IMR-90 (cell line): ENCODE data around the gene NENF. TPM values are rescaled to one million over a fixed set of nuclear protein-coding genes. Genes with fewer than 3 reads are reported as not detected.

Source experiments
- ATAC-seq: fragments of 200-7000 bp; cut with Tn5 transposase; 2 replicates; pipeline ENCODE4 v1.9.1; 2020; ENCODE audit warnings: low read depth, mild to moderate bottlenecking, moderate library complexity
- BruUV-seq: library from RNA; stranded (reverse); fragments of 400-500 nt; replicated peaks from 2 replicates; lab custom pipeline; 2021; lab: Mats Ljungman, UMichigan
- CTCF ChIA-PET: fragments of 300-600 bp; formaldehyde crosslinking; extraction: SDS; loops from one replicate; lab custom pipeline; 2021; ENCODE audit warnings: antibody characterized with exemption; lab: Yijun Ruan, JAX
- POLR2A ChIA-PET: fragments of 300-600 bp; sonication (Branson Sonifier 250); formaldehyde crosslinking; loops from one replicate; lab custom pipeline; 2022; ENCODE audit warnings: antibody characterized with exemption; ENCODE audit not compliant: unreplicated experiment; lab: Charles Lee
- DNase-seq: peaks from one replicate; pipeline ENCODE4 v3.0.0; 2013
- H2AFZ ChIP-seq: replicated peaks from 2 replicates; pipeline ENCODE3; 2013; ENCODE audit warnings: low read length, mild to moderate bottlenecking; ENCODE audit not compliant: poor library complexity
- H2AK5ac ChIP-seq: 2 replicates; pipeline ENCODE4 v1.6.1; 2013; ENCODE audit warnings: low read depth, low read length, inconsistent platforms
- H2AK9ac ChIP-seq: replicated peaks from 2 replicates; pipeline ENCODE3; 2013; ENCODE audit warnings: mild to moderate bottlenecking, low read depth, low read length, moderate library complexity; ENCODE audit not compliant: poor library complexity
- H2BK120ac ChIP-seq: 2 replicates; pipeline ENCODE4 v1.6.1; 2013; ENCODE audit warnings: low read depth, low read length, inconsistent platforms
- H2BK15ac ChIP-seq: 3 replicates; pipeline ENCODE4 v1.6.1; 2013; ENCODE audit warnings: low read depth, low read length, inconsistent platforms
- H2BK20ac ChIP-seq: 2 replicates; pipeline ENCODE4 v1.6.1; 2013; ENCODE audit warnings: low read depth, mild to moderate bottlenecking, inconsistent platforms, low read length, moderate library complexity
- H2BK5ac ChIP-seq: 2 replicates; pipeline ENCODE4 v1.6.1; 2013; ENCODE audit warnings: mild to moderate bottlenecking, low read depth, low read length, inconsistent platforms; ENCODE audit not compliant: poor library complexity, severe bottlenecking
- H3K14ac ChIP-seq: replicated peaks from 2 replicates; pipeline ENCODE4 v1.6.1; 2013; ENCODE audit warnings: low read depth, low read length, inconsistent platforms
- H3K18ac ChIP-seq: 2 replicates; pipeline ENCODE4 v1.6.1; 2013; ENCODE audit warnings: low read depth, low read length, control low read depth
- H3K23ac ChIP-seq: 2 replicates; pipeline ENCODE4 v1.6.1; 2013; ENCODE audit warnings: low read depth, low read length, inconsistent platforms
- H3K27ac ChIP-seq: 2 replicates; pipeline ENCODE4 v1.5.1; 2013; ENCODE audit warnings: mild to moderate bottlenecking, control low read depth, low read length; ENCODE audit not compliant: insufficient read depth
- H3K27me3 ChIP-seq: 2 replicates; pipeline ENCODE4 v1.6.1; 2013; ENCODE audit warnings: low read length; ENCODE audit not compliant: control insufficient read depth, insufficient read depth
- H3K36me3 ChIP-seq: 2 replicates; pipeline ENCODE4 v1.6.1; 2013; ENCODE audit warnings: low read length, mixed read lengths; ENCODE audit not compliant: control insufficient read depth, insufficient read depth
- H3K4ac ChIP-seq: 2 replicates; pipeline ENCODE4 v1.6.1; 2013; ENCODE audit warnings: low read depth, low read length, inconsistent platforms
- H3K4me1 ChIP-seq: 2 replicates; pipeline ENCODE4 v1.6.1; 2013; ENCODE audit warnings: low read length, mixed read lengths; ENCODE audit not compliant: control insufficient read depth, insufficient read depth
- H3K4me2 ChIP-seq: 2 replicates; pipeline ENCODE4 v1.6.1; 2013; ENCODE audit warnings: low read depth, mild to moderate bottlenecking, control low read depth, low read length, moderate library complexity
- H3K4me3 ChIP-seq: 2 replicates; pipeline ENCODE4 v1.5.1; 2013; ENCODE audit warnings: low read depth, mild to moderate bottlenecking, control low read depth, low read length, moderate library complexity; ENCODE audit not compliant: insufficient read depth
- H3K56ac ChIP-seq: 2 replicates; pipeline ENCODE4 v1.6.1; 2013; ENCODE audit warnings: low read length, inconsistent platforms; ENCODE audit not compliant: insufficient read depth; ENCODE audit errors: extremely low read depth
- H3K79me1 ChIP-seq, 2 experiments: 2 replicates each; pipeline ENCODE4 v1.6.1; 2013; ENCODE audit warnings: low read length in 2 of 2, inconsistent platforms in 1 of 2, low read depth in 1 of 2
- H3K9ac ChIP-seq: 2 replicates; pipeline ENCODE4 v1.6.1; 2013; ENCODE audit warnings: low read depth, low read length, control low read depth
- H3K9me1 ChIP-seq: 2 replicates; pipeline ENCODE4 v1.6.1; 2013; ENCODE audit warnings: low read length, inconsistent platforms; ENCODE audit not compliant: insufficient read depth
- H3K9me3 ChIP-seq: 2 replicates; pipeline ENCODE4 v1.6.1; 2013; ENCODE audit warnings: low read length; ENCODE audit not compliant: control insufficient read depth, insufficient read depth
- H4K20me1 ChIP-seq: 2 replicates; pipeline ENCODE4 v1.6.1; 2013; ENCODE audit warnings: low read length, inconsistent platforms; ENCODE audit not compliant: insufficient read depth
- H4K5ac ChIP-seq: 2 replicates; pipeline ENCODE4 v1.6.1; 2013; ENCODE audit warnings: mild to moderate bottlenecking, low read depth, low read length, control low read depth
- H4K8ac ChIP-seq, 2 experiments: 2 replicates each; pipeline ENCODE4 v1.6.1; 2013; ENCODE audit warnings: low read depth in 2 of 2, low read length in 2 of 2, control low read depth in 1 of 2, inconsistent platforms in 1 of 2
- H4K91ac ChIP-seq: 2 replicates; pipeline ENCODE4 v1.6.1; 2013; ENCODE audit warnings: low read depth, low read length, inconsistent platforms; ENCODE audit not compliant: insufficient read depth
- CEBPB ChIP-seq: IDR thresholded peaks from 2 replicates; pipeline ENCODE4 v1.6.1; 2012; ENCODE audit warnings: low read depth, low read length, improper control_type of control experiment
- CHD1 ChIP-seq: IDR thresholded peaks from 2 replicates; pipeline ENCODE4 v1.6.1; 2012; ENCODE audit warnings: low read depth, low read length, improper control_type of control experiment
- MAFK ChIP-seq: IDR thresholded peaks from 2 replicates; pipeline ENCODE4 v1.6.1; 2012; ENCODE audit warnings: low read depth, low read length, improper control_type of control experiment
- MAZ ChIP-seq: IDR thresholded peaks from 2 replicates; pipeline ENCODE4 v1.6.1; 2012; ENCODE audit warnings: low read depth, mild to moderate bottlenecking, low read length, improper control_type of control experiment, moderate library complexity, borderline replicate concordance
- NFE2L2 ChIP-seq: fragments of 150-350 bp; IDR thresholded peaks from 2 replicates; pipeline ENCODE4 v1.6.1; 2016; ENCODE audit warnings: low read depth, mild to moderate bottlenecking, low read length
- POLR2A ChIP-seq: IDR thresholded peaks from 2 replicates; pipeline ENCODE4 v1.6.1; 2012; ENCODE audit warnings: mild to moderate bottlenecking, low read depth, low read length
- RAD21 ChIP-seq: IDR thresholded peaks from 2 replicates; pipeline ENCODE4 v1.6.1; 2012; ENCODE audit warnings: low read length, improper control_type of control experiment
- RCOR1 ChIP-seq: IDR thresholded peaks from 2 replicates; pipeline ENCODE4 v1.6.1; 2012; ENCODE audit warnings: mild to moderate bottlenecking, low read length, improper control_type of control experiment; ENCODE audit not compliant: insufficient replicate concordance
- RFX5 ChIP-seq: IDR thresholded peaks from 2 replicates; pipeline ENCODE4 v1.8.0; 2012; ENCODE audit warnings: low read depth, mild to moderate bottlenecking, low read length, moderate library complexity
- SMC3 ChIP-seq: fragments of 150-350 bp; IDR thresholded peaks from 2 replicates; pipeline ENCODE4 v1.6.1; 2016; ENCODE audit warnings: low read depth, mild to moderate bottlenecking, antibody characterized with exemption, low read length, moderate library complexity
- WGBS, 2 experiments: methylation state at CpG; one replicate each; pipeline versions ENCODE4 v1.1.5 to v1.1.7; 2013; ENCODE audit warnings: missing lambda C conversion rate in 2 of 2; ENCODE audit not compliant: insufficient read length in 1 of 2; ENCODE audit errors: extremely low coverage in 2 of 2; 5-methylcytosine and 5-hydroxymethylcytosine counted together
- dilution Hi-C: fragments of 300-500 bp; cut with HindIII; formaldehyde crosslinking; loops from one replicate; pipeline ENCODE4 v1.14.3; 2018; ENCODE audit warnings: low sequenced_read_pairs; ENCODE audit not compliant: unreplicated experiment
- in situ Hi-C: fragments of 300-500 bp; cut with MboI; formaldehyde crosslinking; loops from 3 replicates; pipeline ENCODE4 v1.14.3; 2019; ENCODE audit warnings: low sequenced_read_pairs, inconsistent platforms, mixed read lengths
- intact Hi-C: fragments of 100-400 bp; cut with micrococcal nuclease; formaldehyde crosslinking; loops from 2 replicates; pipeline ENCODE4 v1.10.0; 2022
- polyA plus RNA-seq, 3 experiments: library from polyadenylated mRNA; depleted of rRNA; stranded (reverse); fragments of >200 nt; gene quantifications; 2 replicates each; pipeline ENCODE4 v1.2.3, GENCODE V29; 2012; ENCODE audit warnings: low replicate concordance in 1 of 3
- total RNA-seq: library from RNA; depleted of rRNA; stranded (reverse); fragments of >200 nt; gene quantifications from 2 replicates; pipeline ENCODE4 v1.2.3, GENCODE V29; 2012
- TF ChIP-seq, protein P1 (sequence below): conservative IDR thresholded peaks from 2 replicates; pipeline ENCODE4 v1.5.1; 2012; ENCODE audit warnings: mild to moderate bottlenecking, low read depth, low read length, improper control_type of control experiment
- TF ChIP-seq, protein P2 (sequence below): fragments of 150-350 bp; IDR thresholded peaks from 2 replicates; pipeline ENCODE4 v1.6.1; 2016; ENCODE audit warnings: low read depth, mild to moderate bottlenecking, low read length, moderate library complexity, borderline replicate concordance
- TF ChIP-seq, protein P3 (sequence below): fragments of 150-350 bp; IDR thresholded peaks from 2 replicates; pipeline ENCODE4 v1.6.1; 2017; ENCODE audit warnings: mild to moderate bottlenecking, antibody characterized with exemption, low read length, low read depth

Gene NENF
- total and polyA plus RNA-seq, 2 of the 4 experiments (the other 2 are of a cell fraction) = 16.0 to 40.4 TPM

DNA sequence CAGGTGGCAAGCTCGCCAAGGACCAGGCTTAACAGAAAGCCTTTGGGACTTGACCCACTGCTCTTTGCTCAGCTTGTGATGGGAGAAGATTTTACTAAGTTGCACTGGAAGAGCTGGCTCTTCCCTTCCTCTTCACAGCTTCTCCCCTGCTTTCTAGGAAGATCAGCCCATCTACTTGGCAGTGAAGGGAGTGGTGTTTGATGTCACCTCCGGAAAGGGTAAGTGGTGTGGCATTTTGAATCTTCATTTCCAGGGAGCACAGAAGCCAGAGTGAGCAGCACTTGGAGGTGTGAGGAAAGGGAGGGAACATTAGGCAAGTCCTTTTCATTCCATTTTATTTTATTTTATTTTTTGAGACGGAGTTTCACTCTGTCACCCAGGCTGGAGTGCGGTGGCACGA is 9.7 kb downstream of the NENF start:
- H2BK5ac ChIP-seq = no peak overlapping the region
- no peaks in the 10 kb centered on the region for H3K9me3 ChIP-seq
- H3K4me1 ChIP-seq = 0 out of 2 replicates have a peak, but pooled peaks cover 2% of the 10 kb centered on the region
- H3K27ac ChIP-seq = no peak overlapping the region
- no peak overlapping the region for H4K91ac ChIP-seq
- H2BK20ac ChIP-seq = no peak overlapping the region
- H3K18ac ChIP-seq = no peak overlapping the region
- H3K9ac ChIP-seq = no peak overlapping the region
- peaks cover 4% of the 10 kb centered on the region for H4K20me1 ChIP-seq
- in situ Hi-C loops = no loop called here
- no peak overlapping the region for H3K4ac ChIP-seq
- no peak overlapping the region for H3K14ac ChIP-seq
- 0 out of 2 replicates have a peak, but pooled peaks cover 3% of the 10 kb centered on the region for H3K9me1 ChIP-seq
- ChIA-PET CTCF (interaction anchor here (0.8 kb wide), 1 partner anchor 10 kb away, joined by 3 read pairs; the partner anchor contains the start of gene NENF), POLR2A (no interaction called here)
- H3K4me3 ChIP-seq = no peak overlapping the region
- intact Hi-C loops = no loop called here
- no peak overlapping the region for H2AK9ac ChIP-seq
- peaks cover 17% of the 10 kb centered on the region for H3K36me3 ChIP-seq
- H2BK120ac ChIP-seq = no peak overlapping the region
- DNase-seq = no peak
- no peak overlapping the region for H4K5ac ChIP-seq
- peaks cover 7 to 16% of the 10 kb centered on the region in 2 experiments for H3K79me1 ChIP-seq
- H4K8ac ChIP-seq = no peak overlapping the region
- dilution Hi-C loops = no loop called here
- H3K23ac ChIP-seq = no peak overlapping the region
- H3K56ac ChIP-seq = no peak overlapping the region
- no peak overlapping the region for H2AFZ ChIP-seq
- WGBS, 2 experiments = no CpG with 5 or more reads among the region's 5 CpGs
- ATAC-seq = no peak
- H2AK5ac ChIP-seq = no peak overlapping the region
- H2BK15ac ChIP-seq = no peak overlapping the region
- no peaks in the 10 kb centered on the region for H3K27me3 ChIP-seq
- no peak overlapping the region for H3K4me2 ChIP-seq
- TF ChIP-seq CEBPB (no peak), MAZ (no peak), RFX5 (no peak), SMC3 (no peak), NFE2L2 (no peak), MAFK (no peak), CHD1 (no peak), RAD21 (no peak), RCOR1 (no peak), POLR2A (no peak)
- TF ChIP-seq, protein P1, sequence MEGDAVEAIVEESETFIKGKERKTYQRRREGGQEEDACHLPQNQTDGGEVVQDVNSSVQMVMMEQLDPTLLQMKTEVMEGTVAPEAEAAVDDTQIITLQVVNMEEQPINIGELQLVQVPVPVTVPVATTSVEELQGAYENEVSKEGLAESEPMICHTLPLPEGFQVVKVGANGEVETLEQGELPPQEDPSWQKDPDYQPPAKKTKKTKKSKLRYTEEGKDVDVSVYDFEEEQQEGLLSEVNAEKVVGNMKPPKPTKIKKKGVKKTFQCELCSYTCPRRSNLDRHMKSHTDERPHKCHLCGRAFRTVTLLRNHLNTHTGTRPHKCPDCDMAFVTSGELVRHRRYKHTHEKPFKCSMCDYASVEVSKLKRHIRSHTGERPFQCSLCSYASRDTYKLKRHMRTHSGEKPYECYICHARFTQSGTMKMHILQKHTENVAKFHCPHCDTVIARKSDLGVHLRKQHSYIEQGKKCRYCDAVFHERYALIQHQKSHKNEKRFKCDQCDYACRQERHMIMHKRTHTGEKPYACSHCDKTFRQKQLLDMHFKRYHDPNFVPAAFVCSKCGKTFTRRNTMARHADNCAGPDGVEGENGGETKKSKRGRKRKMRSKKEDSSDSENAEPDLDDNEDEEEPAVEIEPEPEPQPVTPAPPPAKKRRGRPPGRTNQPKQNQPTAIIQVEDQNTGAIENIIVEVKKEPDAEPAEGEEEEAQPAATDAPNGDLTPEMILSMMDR = no peak
- TF ChIP-seq, protein P2, sequence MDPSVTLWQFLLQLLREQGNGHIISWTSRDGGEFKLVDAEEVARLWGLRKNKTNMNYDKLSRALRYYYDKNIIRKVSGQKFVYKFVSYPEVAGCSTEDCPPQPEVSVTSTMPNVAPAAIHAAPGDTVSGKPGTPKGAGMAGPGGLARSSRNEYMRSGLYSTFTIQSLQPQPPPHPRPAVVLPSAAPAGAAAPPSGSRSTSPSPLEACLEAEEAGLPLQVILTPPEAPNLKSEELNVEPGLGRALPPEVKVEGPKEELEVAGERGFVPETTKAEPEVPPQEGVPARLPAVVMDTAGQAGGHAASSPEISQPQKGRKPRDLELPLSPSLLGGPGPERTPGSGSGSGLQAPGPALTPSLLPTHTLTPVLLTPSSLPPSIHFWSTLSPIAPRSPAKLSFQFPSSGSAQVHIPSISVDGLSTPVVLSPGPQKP = no peak
- TF ChIP-seq, protein P3, sequence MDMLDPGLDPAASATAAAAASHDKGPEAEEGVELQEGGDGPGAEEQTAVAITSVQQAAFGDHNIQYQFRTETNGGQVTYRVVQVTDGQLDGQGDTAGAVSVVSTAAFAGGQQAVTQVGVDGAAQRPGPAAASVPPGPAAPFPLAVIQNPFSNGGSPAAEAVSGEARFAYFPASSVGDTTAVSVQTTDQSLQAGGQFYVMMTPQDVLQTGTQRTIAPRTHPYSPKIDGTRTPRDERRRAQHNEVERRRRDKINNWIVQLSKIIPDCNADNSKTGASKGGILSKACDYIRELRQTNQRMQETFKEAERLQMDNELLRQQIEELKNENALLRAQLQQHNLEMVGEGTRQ = no peak
- BruUV-seq = no TSS peak
